K562 (cell line): ENCODE measurements around the gene COG2. TPM values are rescaled to one million over a fixed set of nuclear protein-coding genes. Genes with fewer than 3 reads are reported as not detected.

Experiments used
- DIDO1 ChIP-seq: fragments of 450-650 bp; IDR thresholded peaks from 2 replicates; pipeline ENCODE4 v1.6.1; 2016; ENCODE audit warnings: low read depth, missing biosample characterization, missing genetic modification characterization
- GTF2E2 ChIP-seq: fragments of 200-800 bp; sonication (Bioruptor generic); IDR thresholded peaks from 2 replicates; pipeline ENCODE4 v1.6.1; 2016; ENCODE audit warnings: missing genetic modification characterization, missing compliant biosample characterization
- HNRNPL ChIP-seq: fragments of 200-400 bp; formaldehyde crosslinking; IDR thresholded peaks from 2 replicates; pipeline ENCODE4 v1.6.1; 2017; ENCODE audit warnings: low read depth, mild to moderate bottlenecking, low read length
- MED1 ChIP-seq: sonication (generic); formaldehyde crosslinking; IDR thresholded peaks from 2 replicates; pipeline ENCODE4 v1.8.1; 2023; ENCODE audit warnings: missing genetic modification reagents, borderline replicate concordance
- MYC ChIP-seq, 2 experiments: fragments of 250-450 bp in 1 of 2; sonication (Bioruptor Pico) in 1 of 2; IDR thresholded peaks; 2 replicates each; pipeline versions ENCODE4 v1.5.1 to v1.6.1; 2012 to 2021; ENCODE audit warnings: low read depth in 2 of 2, borderline replicate concordance in 1 of 2, improper control_type of control experiment in 1 of 2, low read length in 1 of 2, mild to moderate bottlenecking in 1 of 2, moderate library complexity in 1 of 2
- NBN ChIP-seq: fragments of 450-650 bp; IDR thresholded peaks from 2 replicates; pipeline ENCODE4 v1.6.1; 2016; ENCODE audit warnings: low read depth, mild to moderate bottlenecking
- NFYB ChIP-seq: IDR thresholded peaks from 2 replicates; pipeline ENCODE4 v1.6.1; 2011; ENCODE audit warnings: mild to moderate bottlenecking, moderate library complexity; ENCODE audit not compliant: insufficient read length; ENCODE audit errors: extremely low read depth
- PML ChIP-seq: IDR thresholded peaks from 2 replicates; pipeline ENCODE4 v1.6.1; 2012; ENCODE audit warnings: low read length, inconsistent platforms
- POLR2B ChIP-seq: fragments of 450-650 bp; IDR thresholded peaks from 2 replicates; pipeline ENCODE4 v1.6.1; 2018; ENCODE audit warnings: low read depth; ENCODE audit not compliant: partially characterized antibody
- SMAD1 ChIP-seq: fragments of 150-350 bp; IDR thresholded peaks from 2 replicates; pipeline ENCODE4 v1.6.1; 2014; ENCODE audit warnings: low read length, low read depth; ENCODE audit not compliant: partially characterized antibody
- SOX6 ChIP-seq: fragments of 450-650 bp; IDR thresholded peaks from 2 replicates; pipeline ENCODE4 v1.6.1; 2014; ENCODE audit warnings: mild to moderate bottlenecking
- TBL1XR1 ChIP-seq, 2 experiments: IDR thresholded peaks; 2 replicates each; pipeline ENCODE4 v1.6.1; 2012; ENCODE audit warnings: improper control_type of control experiment in 2 of 2, low read length in 2 of 2, mild to moderate bottlenecking in 1 of 2
- ZBED1 ChIP-seq: IDR thresholded peaks from 2 replicates; pipeline ENCODE4 v1.6.1; 2014
- ZNF12 ChIP-seq: sonication (generic); formaldehyde crosslinking; IDR thresholded peaks from 2 replicates; pipeline ENCODE4 v1.4.0; 2020; ENCODE audit warnings: mild to moderate bottlenecking, missing genetic modification reagents
- polyA plus RNA-seq, 8 experiments: library from polyadenylated mRNA; depleted of rRNA in 4 of 8; stranded (reverse) in 5 of 8; unstranded in 3 of 8; fragments of >200 nt; fragmentation: Nextera tagmentation in 2 of 8; fragmentation: Illumina TruSeq in 1 of 8; extraction: Ambion mirVana in 2 of 8; extraction: Trizol in 1 of 8; gene quantifications; 2 replicates each; pipeline versions ENCODE4 v1.2.1 to v1.2.3, GENCODE V29; 2011 to 2014; ENCODE audit warnings: inconsistent platforms in 1 of 8, missing spikeins in 1 of 8
- total RNA-seq, 7 experiments: library from RNA; depleted of rRNA in 6 of 7; stranded (reverse); fragments of >200 nt in 6 of 7; fragmentation: Illumina TruSeq in 2 of 7; extraction: Trizol in 2 of 7; gene quantifications; 2 replicates each; pipeline versions ENCODE4 v1.2.1 to v1.2.3, GENCODE V29; 2011 to 2021; ENCODE audit warnings: low replicate concordance in 1 of 7
- TF ChIP-seq, protein P1 (sequence below): IDR thresholded peaks from 2 replicates; pipeline ENCODE4 v1.6.1; 2012; ENCODE audit warnings: low read depth, low read length, improper control_type of control experiment, borderline replicate concordance
- TF ChIP-seq, protein P2 (sequence below): fragments of 200-800 bp; sonication (Bioruptor generic); IDR thresholded peaks from 2 replicates; pipeline ENCODE4 v1.6.1; 2016; ENCODE audit warnings: missing genetic modification characterization, missing compliant biosample characterization

The COG2 gene
- total and polyA plus RNA-seq, 9 of the 15 experiments (the other 6 are each of a cell fraction or from before 2014, with no cell fraction given): 22.0 to 51.7 (median 33.3) TPM

DNA sequence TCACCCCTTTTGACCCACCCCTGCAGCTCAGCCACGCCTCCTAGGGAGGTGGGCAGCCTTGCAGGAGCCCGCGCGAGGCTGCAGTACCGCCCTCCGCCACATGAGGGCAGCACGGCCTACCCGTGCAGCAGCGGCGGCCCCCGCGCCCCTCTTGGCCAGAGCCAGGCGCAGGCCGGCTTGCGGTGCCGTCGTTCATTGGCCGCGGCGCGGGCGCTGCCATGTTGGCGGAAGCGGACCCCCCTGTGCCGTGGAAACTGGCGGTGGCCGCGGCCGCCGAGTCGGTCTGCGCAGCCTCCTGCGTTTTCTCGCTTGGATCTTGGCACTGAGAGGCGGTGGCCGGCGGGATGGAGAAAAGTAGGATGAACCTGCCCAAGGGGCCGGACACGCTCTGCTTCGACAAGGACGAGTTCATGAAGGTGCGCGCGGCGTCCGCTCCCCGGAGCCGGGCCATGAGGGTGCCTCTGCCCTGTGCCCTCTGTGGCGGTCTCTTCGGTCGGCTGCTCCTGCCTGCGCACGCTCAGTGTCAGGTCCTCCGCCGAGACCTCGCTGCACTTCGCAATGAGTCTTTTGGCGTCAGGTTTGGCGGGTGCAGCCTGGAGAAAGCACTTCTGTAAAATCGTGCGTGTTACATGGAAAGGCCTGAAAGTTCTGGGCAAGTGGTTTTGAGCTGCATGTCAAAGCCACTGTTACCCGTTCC lies at the start of gene COG2 (continued):
- peak; percentile 90 for TF ChIP-seq MYC (IDR thresholded peaks at IDR 0.05; ENCODE audit: low read depth, low read length)
- TF ChIP-seq MYC (CRISPR knock-in tag; IDR thresholded peaks at IDR 0.05; ENCODE audit: borderline replicate concordance, low read depth): peak; percentile 95
- peak; percentile 68 for TF ChIP-seq ZNF12 (CRISPR knock-in tag)
- peak; percentile 48 to 63; a peak in 2 of 4 replicates for TF ChIP-seq TBL1XR1 (IDR thresholded peaks at IDR 0.05; ENCODE audit: low read length in 2 of 2)
- 0 out of 2 replicates have a peak, but pooled peaks have one; percentile 5 for TF ChIP-seq GTF2E2 (tag)
- peak; percentile 74; the same call in 1 of the 2 replicates for TF ChIP-seq SOX6
- TF ChIP-seq PML: peak; percentile 51; the same call in 1 of the 2 replicates
- TF ChIP-seq SMAD1: peak; percentile 41
- peak; percentile 98 for TF ChIP-seq HNRNPL
- no peak for TF ChIP-seq NBN
- no peak for TF ChIP-seq MED1
- peak; percentile 42; the same call in 1 of the 2 replicates for TF ChIP-seq DIDO1 (tag)
- peak; percentile 87 for TF ChIP-seq POLR2B
- TF ChIP-seq, protein P1, sequence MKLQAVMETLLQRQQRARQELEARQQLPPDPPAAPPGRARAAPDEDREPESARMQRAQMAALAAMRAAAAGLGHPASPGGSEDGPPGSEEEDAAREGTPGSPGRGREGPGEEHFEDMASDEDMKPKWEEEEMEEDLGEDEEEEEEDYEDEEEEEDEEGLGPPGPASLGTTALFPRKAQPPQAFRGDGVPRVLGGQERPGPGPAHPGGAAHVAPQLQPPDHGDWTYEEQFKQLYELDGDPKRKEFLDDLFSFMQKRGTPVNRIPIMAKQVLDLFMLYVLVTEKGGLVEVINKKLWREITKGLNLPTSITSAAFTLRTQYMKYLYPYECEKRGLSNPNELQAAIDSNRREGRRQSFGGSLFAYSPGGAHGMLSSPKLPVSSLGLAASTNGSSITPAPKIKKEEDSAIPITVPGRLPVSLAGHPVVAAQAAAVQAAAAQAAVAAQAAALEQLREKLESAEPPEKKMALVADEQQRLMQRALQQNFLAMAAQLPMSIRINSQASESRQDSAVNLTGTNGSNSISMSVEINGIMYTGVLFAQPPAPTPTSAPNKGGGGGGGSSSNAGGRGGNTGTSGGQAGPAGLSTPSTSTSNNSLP: no peak
- TF ChIP-seq, protein P2, sequence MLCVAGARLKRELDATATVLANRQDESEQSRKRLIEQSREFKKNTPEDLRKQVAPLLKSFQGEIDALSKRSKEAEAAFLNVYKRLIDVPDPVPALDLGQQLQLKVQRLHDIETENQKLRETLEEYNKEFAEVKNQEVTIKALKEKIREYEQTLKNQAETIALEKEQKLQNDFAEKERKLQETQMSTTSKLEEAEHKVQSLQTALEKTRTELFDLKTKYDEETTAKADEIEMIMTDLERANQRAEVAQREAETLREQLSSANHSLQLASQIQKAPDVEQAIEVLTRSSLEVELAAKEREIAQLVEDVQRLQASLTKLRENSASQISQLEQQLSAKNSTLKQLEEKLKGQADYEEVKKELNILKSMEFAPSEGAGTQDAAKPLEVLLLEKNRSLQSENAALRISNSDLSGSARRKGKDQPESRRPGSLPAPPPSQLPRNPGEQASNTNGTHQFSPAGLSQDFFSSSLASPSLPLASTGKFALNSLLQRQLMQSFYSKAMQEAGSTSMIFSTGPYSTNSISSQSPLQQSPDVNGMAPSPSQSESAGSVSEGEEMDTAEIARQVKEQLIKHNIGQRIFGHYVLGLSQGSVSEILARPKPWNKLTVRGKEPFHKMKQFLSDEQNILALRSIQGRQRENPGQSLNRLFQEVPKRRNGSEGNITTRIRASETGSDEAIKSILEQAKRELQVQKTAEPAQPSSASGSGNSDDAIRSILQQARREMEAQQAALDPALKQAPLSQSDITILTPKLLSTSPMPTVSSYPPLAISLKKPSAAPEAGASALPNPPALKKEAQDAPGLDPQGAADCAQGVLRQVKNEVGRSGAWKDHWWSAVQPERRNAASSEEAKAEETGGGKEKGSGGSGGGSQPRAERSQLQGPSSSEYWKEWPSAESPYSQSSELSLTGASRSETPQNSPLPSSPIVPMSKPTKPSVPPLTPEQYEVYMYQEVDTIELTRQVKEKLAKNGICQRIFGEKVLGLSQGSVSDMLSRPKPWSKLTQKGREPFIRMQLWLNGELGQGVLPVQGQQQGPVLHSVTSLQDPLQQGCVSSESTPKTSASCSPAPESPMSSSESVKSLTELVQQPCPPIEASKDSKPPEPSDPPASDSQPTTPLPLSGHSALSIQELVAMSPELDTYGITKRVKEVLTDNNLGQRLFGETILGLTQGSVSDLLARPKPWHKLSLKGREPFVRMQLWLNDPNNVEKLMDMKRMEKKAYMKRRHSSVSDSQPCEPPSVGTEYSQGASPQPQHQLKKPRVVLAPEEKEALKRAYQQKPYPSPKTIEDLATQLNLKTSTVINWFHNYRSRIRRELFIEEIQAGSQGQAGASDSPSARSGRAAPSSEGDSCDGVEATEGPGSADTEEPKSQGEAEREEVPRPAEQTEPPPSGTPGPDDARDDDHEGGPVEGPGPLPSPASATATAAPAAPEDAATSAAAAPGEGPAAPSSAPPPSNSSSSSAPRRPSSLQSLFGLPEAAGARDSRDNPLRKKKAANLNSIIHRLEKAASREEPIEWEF (CRISPR knock-in tag): no peak
- TF ChIP-seq ZBED1: 0 out of 2 replicates have a peak, but pooled peaks have one; percentile 36
- TF ChIP-seq NFYB: peak; percentile 18
